Endothelial cell of umbilical vein (primary cell): Measurements from ENCODE around the gene FYB2. TPM values are rescaled to one million over a fixed set of nuclear protein-coding genes. Genes with fewer than 3 reads are reported as not detected.

Experiments
- BruUV-seq: library from RNA; stranded (reverse); fragments of 400-500 nt; replicated peaks from 2 replicates; lab custom pipeline; 2021; lab: Mats Ljungman, UMichigan
- CTCF ChIA-PET: fragments of 300-600, 350-600 bp; sonication (Branson Sonifier 250); formaldehyde crosslinking; loops from one replicate; lab custom pipeline; 2021; ENCODE audit warnings: antibody characterized with exemption, inconsistent platforms; lab: Charles Lee
- POLR2A ChIA-PET: fragments of 300-600, 350-600 bp; sonication (Branson Sonifier 250); formaldehyde crosslinking; loops from one replicate; lab custom pipeline; 2021; ENCODE audit warnings: antibody characterized with exemption, inconsistent platforms; lab: Charles Lee
- DNase-seq: peaks from one replicate; pipeline ENCODE4 v3.0.0-alpha.2; 2011; ENCODE audit warnings: low read depth, low spot score
- FAIRE-seq: peaks from 2 replicates; lab custom pipeline; 2011; peaks lifted over from hg19 to GRCh38; lab: Jason Lieb, UNC
- H2AFZ ChIP-seq: 2 replicates; pipeline ENCODE4 v1.6.0; 2012; ENCODE audit warnings: low read depth, low read length, control low read depth, inconsistent platforms
- H3K27ac ChIP-seq: 2 replicates; pipeline ENCODE4 v1.5.1; 2011; ENCODE audit warnings: low read depth, mild to moderate bottlenecking, control low read depth, low read length, moderate library complexity; ENCODE audit not compliant: insufficient read depth
- H3K27me3 ChIP-seq, 2 experiments: 2 replicates each; pipeline versions ENCODE4 v1.6.0 to v1.6.1; 2011; ENCODE audit warnings: low read length in 2 of 2, mixed read lengths in 1 of 2; ENCODE audit not compliant: control insufficient read depth in 2 of 2, insufficient read depth in 2 of 2
- H3K36me3 ChIP-seq, 2 experiments: 2 replicates in 1 of 2; 3 replicates in 1 of 2; pipeline ENCODE4 v1.5.1; 2011; ENCODE audit warnings: low read length in 2 of 2, mild to moderate bottlenecking in 1 of 2, moderate library complexity in 1 of 2; ENCODE audit not compliant: control insufficient read depth in 2 of 2, insufficient read depth in 2 of 2; ENCODE audit errors: extremely low read depth in 1 of 2
- H3K4me1 ChIP-seq: 3 replicates; pipeline ENCODE4 v1.5.1; 2011; ENCODE audit warnings: mild to moderate bottlenecking, low read length; ENCODE audit not compliant: control insufficient read depth, insufficient read depth; ENCODE audit errors: extremely low read depth
- H3K4me2 ChIP-seq: 2 replicates; pipeline ENCODE4 v1.6.1; 2011; ENCODE audit warnings: low read length, control low read depth, mixed read lengths; ENCODE audit not compliant: insufficient read depth
- H3K4me3 ChIP-seq, 3 experiments: fragments of 200-600 bp in 1 of 3; sonication (generic), shearing (Covaris generic) in 1 of 3; replicated peaks in 1 of 3; 2 replicates each; pipeline ENCODE4 v1.5.1; 2011 to 2016; ENCODE audit warnings: control low read depth in 3 of 3, low read length in 3 of 3, mild to moderate bottlenecking in 2 of 3, inconsistent platforms in 1 of 3, low read depth in 1 of 3, moderate library complexity in 1 of 3; ENCODE audit not compliant: insufficient read depth in 1 of 3
- H3K79me2 ChIP-seq: 2 replicates; pipeline ENCODE4 v1.6.0; 2012; ENCODE audit warnings: low read length, inconsistent platforms; ENCODE audit not compliant: control insufficient read depth, insufficient read depth
- H3K9ac ChIP-seq: replicated peaks from 2 replicates; pipeline ENCODE3; 2011; ENCODE audit warnings: low read length, control low read depth; ENCODE audit not compliant: insufficient read depth; ENCODE audit errors: extremely low read depth
- H3K9me1 ChIP-seq: replicated peaks from 3 replicates; pipeline ENCODE4 v1.6.0; 2011; ENCODE audit warnings: mild to moderate bottlenecking, low read length; ENCODE audit not compliant: control insufficient read depth, insufficient read depth; ENCODE audit errors: extremely low read depth
- H3K9me3 ChIP-seq: replicated peaks from 2 replicates; pipeline ENCODE4 v1.5.1; 2012; ENCODE audit warnings: low read length, inconsistent platforms; ENCODE audit not compliant: control insufficient read depth, insufficient read depth
- H4K20me1 ChIP-seq: replicated peaks from 2 replicates; pipeline ENCODE3; 2011; ENCODE audit warnings: mild to moderate bottlenecking, low read length; ENCODE audit not compliant: control insufficient read depth, insufficient read depth; ENCODE audit errors: extremely low read depth
- EZH2 ChIP-seq: IDR thresholded peaks from 2 replicates; pipeline ENCODE4 v1.6.1; 2012; ENCODE audit warnings: borderline replicate concordance, low read depth, mild to moderate bottlenecking, moderate library complexity, low read length, inconsistent platforms; ENCODE audit not compliant: severe bottlenecking
- FOS ChIP-seq: IDR thresholded peaks from 2 replicates; pipeline ENCODE4 v1.6.1; 2011; ENCODE audit warnings: mild to moderate bottlenecking, low read length, moderate library complexity, borderline replicate concordance; ENCODE audit not compliant: insufficient read depth
- GATA2 ChIP-seq: IDR thresholded peaks from 2 replicates; pipeline ENCODE4 v1.7.0; 2011; ENCODE audit warnings: low read depth, mild to moderate bottlenecking, moderate library complexity, mixed read lengths, low read length; ENCODE audit not compliant: insufficient read length, insufficient read depth
- JUN ChIP-seq: IDR thresholded peaks from 2 replicates; pipeline ENCODE4 v1.6.1; 2011; ENCODE audit warnings: borderline replicate concordance, low read depth; ENCODE audit not compliant: insufficient read length, insufficient read depth
- MAX ChIP-seq: IDR thresholded peaks from 2 replicates; pipeline ENCODE4 v1.6.1; 2011; ENCODE audit not compliant: insufficient read depth, insufficient read length
- MYC ChIP-seq: IDR thresholded peaks from one replicate; pipeline ENCODE4 v1.6.1; 2011; ENCODE audit warnings: mild to moderate bottlenecking, low read depth, low read length
- POLR2A ChIP-seq: IDR thresholded peaks from 2 replicates; pipeline ENCODE4 v1.6.1; 2012; ENCODE audit warnings: low read depth, mild to moderate bottlenecking, control low read depth, low read length
- POLR2AphosphoS5 ChIP-seq: IDR thresholded peaks from 2 replicates; pipeline ENCODE4 v1.6.1; 2012; ENCODE audit warnings: low read depth, mild to moderate bottlenecking, control low read depth, low read length, moderate library complexity; ENCODE audit not compliant: insufficient read depth
- dilution Hi-C: fragments of 300-500 bp; cut with MboI; formaldehyde crosslinking; loops from one replicate; pipeline ENCODE4 v1.15.0; 2019; ENCODE audit warnings: low sequenced_read_pairs; ENCODE audit not compliant: extremely low pct_ligation_motif_present
- intact Hi-C: fragments of 100-400 bp; cut with micrococcal nuclease; formaldehyde crosslinking; loops from one replicate; pipeline ENCODE4 v1.10.0; 2022
- polyA plus RNA-seq, 4 experiments: library from polyadenylated mRNA; depleted of rRNA in 3 of 4; stranded (reverse) in 3 of 4; unstranded in 1 of 4; fragments of >200 nt; gene quantifications; 2 replicates each; pipeline versions ENCODE4 v1.2.1 to v1.2.3, GENCODE V29; 2011 to 2012; ENCODE audit warnings: missing spikeins in 1 of 4
- total RNA-seq: library from RNA; stranded (reverse); gene quantifications from 2 replicates; pipeline ENCODE4 v1.2.3, GENCODE V29; 2021
- TF ChIP-seq, protein P1 (sequence below), 2 donors: IDR thresholded peaks; 1 replicate in 1 of 2; 2 replicates in 1 of 2; pipeline ENCODE4 v1.5.1; 2011; ENCODE audit warnings: low read length in 2 of 2, mild to moderate bottlenecking in 2 of 2, moderate library complexity in 2 of 2, control low read depth in 1 of 2, inconsistent platforms in 1 of 2, low read depth in 1 of 2; ENCODE audit not compliant: insufficient read depth in 1 of 2; ENCODE audit errors: extremely low read depth in 1 of 2

The FYB2 gene
- total and polyA plus RNA-seq, 2 donors (not counting 3 experiments of a cell fraction or from before 2014, with no cell fraction given), result not detected

DNA sequence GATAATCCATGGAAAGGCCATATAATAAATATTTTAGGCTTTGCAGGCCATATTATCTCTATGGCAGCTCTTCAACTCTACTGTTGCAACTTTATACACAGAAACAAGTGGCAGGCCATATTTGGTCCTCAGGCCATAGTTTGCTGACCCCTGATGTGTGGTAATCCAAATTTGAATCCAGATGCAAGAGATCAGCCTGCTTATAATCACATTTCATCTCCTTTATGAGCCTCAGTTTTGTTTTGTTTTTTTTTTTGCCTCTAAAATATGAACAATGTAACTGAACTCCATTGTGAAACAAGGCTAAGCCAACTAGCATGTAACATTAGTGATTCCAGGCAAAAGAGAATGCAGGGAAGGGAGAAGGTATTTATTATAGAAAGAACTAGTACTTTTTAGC lies 92.5 kb downstream of the FYB2 start:
- Histone ChIP-seq H2AFZ (no peak overlapping the region), H4K20me1 (no peaks in the 10 kb centered on the region), H3K9me3 (no peaks in the 10 kb centered on the region), H3K4me1 (no peaks in the 10 kb centered on the region), H3K27ac (no peak overlapping the region), H3K9me1 (no peaks in the 10 kb centered on the region), H3K9ac (no peak overlapping the region), H3K4me3 (no peak overlapping the region), H3K27me3 (peaks cover 0 to 7% of the 10 kb centered on the region in 2 experiments), H3K79me2 (no peaks in the 10 kb centered on the region), H3K4me2 (no peak overlapping the region), H3K36me3 (no peaks in the 10 kb centered on the region)
- no peak for FAIRE-seq
- dilution Hi-C loops (no loop called here), intact Hi-C loops (no loop called here)
- DNase-seq, result no peak
- TF ChIP-seq EZH2, result no peak
- TF ChIP-seq POLR2A, result no peak
- TF ChIP-seq MYC, result no peak
- no peak for TF ChIP-seq POLR2AphosphoS5
- TF ChIP-seq FOS, result no peak
- no peak for TF ChIP-seq JUN
- TF ChIP-seq GATA2, result no peak
- TF ChIP-seq, protein P1, sequence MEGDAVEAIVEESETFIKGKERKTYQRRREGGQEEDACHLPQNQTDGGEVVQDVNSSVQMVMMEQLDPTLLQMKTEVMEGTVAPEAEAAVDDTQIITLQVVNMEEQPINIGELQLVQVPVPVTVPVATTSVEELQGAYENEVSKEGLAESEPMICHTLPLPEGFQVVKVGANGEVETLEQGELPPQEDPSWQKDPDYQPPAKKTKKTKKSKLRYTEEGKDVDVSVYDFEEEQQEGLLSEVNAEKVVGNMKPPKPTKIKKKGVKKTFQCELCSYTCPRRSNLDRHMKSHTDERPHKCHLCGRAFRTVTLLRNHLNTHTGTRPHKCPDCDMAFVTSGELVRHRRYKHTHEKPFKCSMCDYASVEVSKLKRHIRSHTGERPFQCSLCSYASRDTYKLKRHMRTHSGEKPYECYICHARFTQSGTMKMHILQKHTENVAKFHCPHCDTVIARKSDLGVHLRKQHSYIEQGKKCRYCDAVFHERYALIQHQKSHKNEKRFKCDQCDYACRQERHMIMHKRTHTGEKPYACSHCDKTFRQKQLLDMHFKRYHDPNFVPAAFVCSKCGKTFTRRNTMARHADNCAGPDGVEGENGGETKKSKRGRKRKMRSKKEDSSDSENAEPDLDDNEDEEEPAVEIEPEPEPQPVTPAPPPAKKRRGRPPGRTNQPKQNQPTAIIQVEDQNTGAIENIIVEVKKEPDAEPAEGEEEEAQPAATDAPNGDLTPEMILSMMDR (IDR thresholded peaks at IDR 0.05; ENCODE audit: extremely low read depth in 1 of 2, insufficient read depth in 1 of 2, low read depth in 1 of 2, low read length in 2 of 2), result no peak
- no peak for TF ChIP-seq MAX
- BruUV-seq, result no TSS peak
- CTCF ChIA-PET, result no interaction called here
- POLR2A ChIA-PET, result no interaction called here
